HG02642 (cell line): Measurements from ENCODE around the gene EDEM2.
"Not testable (repeated sequence)": the region's sequence is repeated elsewhere in the genome, so short reads cannot be mapped to it uniquely, and the experiment has no call there.

Experiments used
- ATAC-seq: cut with Tn5 transposase; IDR thresholded peaks from one replicate; pipeline ENCODE4 v1.9.1; 2021; ENCODE audit warnings: mild to moderate bottlenecking; ENCODE audit not compliant: unreplicated experiment, poor library complexity

EDEM2 gene

GRCh38 chr20:35146920-35147574, at the start of gene EDEM2:
Gene EDEM2, minus strand, starts transcription at chr20:35147336. Its CDS starts 78 bp downstream, at chr20:35147258.
- peak; percentile 82 for ATAC-seq

GRCh38 chr20:35196313-35196712, 49.2 kb upstream of the EDEM2 start:
- ATAC-seq, result no peak

- ATAC-seq, result not testable (repeated sequence)
Observed at GRCh38 chr20:35193031-35193791, 46.1 kb upstream of the EDEM2 start.

- ATAC-seq, result no peak
Observed at GRCh38 chr20:35192118-35192872, 45.2 kb upstream of the EDEM2 start.

- ATAC-seq, result no peak
Observed at GRCh38 chr20:35191419-35192117, 44.4 kb upstream of the EDEM2 start.

- no peak for ATAC-seq
Observed at GRCh38 chr20:35190556-35190955, 43.4 kb upstream of the EDEM2 start.

GRCh38 chr20:35189223-35189622, 42.1 kb upstream of the EDEM2 start:
- ATAC-seq, result not testable (repeated sequence)

- no peak for ATAC-seq
Observed at GRCh38 chr20:35187584-35188190, 40.6 kb upstream of the EDEM2 start.

GRCh38 chr20:35186691-35187289, 39.7 kb upstream of the EDEM2 start:
- not testable (repeated sequence) for ATAC-seq

- no peak for ATAC-seq
Observed at GRCh38 chr20:35181731-35182130, 34.6 kb upstream of the EDEM2 start.

- ATAC-seq, result no peak
Observed at GRCh38 chr20:35180266-35180665, 33.1 kb upstream of the EDEM2 start.

GRCh38 chr20:35179292-35180212, 32.4 kb upstream of the EDEM2 start:
- no peak for ATAC-seq

- ATAC-seq, result no peak
Observed at GRCh38 chr20:35176132-35176531, 29.0 kb upstream of the EDEM2 start.

- ATAC-seq, result no peak
Observed at GRCh38 chr20:35174458-35175216, 27.5 kb upstream of the EDEM2 start.

- no peak for ATAC-seq
Observed at GRCh38 chr20:35173576-35174192, 26.5 kb upstream of the EDEM2 start.

GRCh38 chr20:35172434-35172806, 25.3 kb upstream of the EDEM2 start:
- no peak for ATAC-seq

- no peak for ATAC-seq
Observed at GRCh38 chr20:35171753-35172433, 24.8 kb upstream of the EDEM2 start, which contains the start of gene PROCR. Gene PROCR, plus strand, starts transcription at chr20:35172072. Its CDS starts 83 bp downstream, at chr20:35172155.
